GM21576 (cell line): ENCODE results near the gene ZNF205.
A peak's percentile ranks its signal among the peaks of the same experiment; 100 is the strongest.

Source experiments
- ATAC-seq: cut with Tn5 transposase; IDR thresholded peaks from one replicate; pipeline ENCODE4 v1.9.1; 2021; ENCODE audit warnings: mild to moderate bottlenecking, moderate library complexity; ENCODE audit not compliant: unreplicated experiment

The ZNF205 gene

DNA sequence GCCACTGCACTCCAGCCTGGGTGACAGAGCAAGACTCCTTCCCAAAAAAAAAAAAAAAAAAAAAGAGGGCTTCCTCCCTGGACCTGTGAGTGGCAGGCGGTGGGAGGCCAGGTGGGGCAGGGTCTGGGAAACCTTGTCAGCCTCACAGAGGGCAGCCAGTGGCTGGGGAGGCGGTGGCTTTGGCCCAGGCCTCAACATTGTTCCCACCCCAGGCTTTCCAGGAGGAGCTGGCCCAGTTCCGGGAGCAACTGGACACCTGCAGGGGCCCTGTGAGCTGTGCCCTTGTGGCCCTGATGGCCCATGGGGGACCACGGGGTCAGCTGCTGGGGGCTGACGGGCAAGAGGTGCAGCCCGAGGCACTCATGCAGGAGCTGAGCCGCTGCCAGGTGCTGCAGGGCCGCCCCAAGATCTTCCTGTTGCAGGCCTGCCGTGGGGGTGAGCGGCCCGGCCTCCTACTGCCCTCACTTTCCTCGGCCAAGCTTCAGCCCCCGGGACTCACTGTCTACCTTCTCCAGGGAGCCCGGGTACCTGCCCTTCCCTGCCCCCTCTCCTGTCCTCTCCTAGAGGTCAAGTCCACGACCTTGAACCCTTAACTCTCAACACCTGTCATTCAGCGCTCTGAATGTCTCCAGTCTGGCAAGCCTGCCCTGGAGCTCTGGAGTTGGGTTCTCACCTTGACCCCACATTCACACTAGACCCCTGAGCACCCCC lies 34.8 kb downstream of the ZNF205 start:
- ATAC-seq: no peak

DNA sequence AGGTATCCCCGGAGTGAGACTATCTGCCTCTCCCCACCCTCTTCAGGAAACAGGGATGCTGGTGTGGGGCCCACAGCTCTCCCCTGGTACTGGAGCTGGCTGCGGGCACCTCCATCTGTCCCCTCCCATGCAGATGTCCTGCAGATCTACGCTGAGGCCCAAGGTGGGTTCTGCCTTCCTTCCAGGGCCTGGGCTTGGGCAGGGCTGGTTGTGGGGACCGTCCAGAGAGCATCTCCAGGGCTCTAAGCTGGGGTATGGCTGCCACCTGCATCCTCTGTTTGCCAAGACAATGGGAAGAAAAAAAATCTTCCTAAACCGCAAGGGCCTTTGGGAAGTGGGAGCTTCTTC lies 35.3 kb downstream of the ZNF205 start:
- ATAC-seq: no peak

DNA sequence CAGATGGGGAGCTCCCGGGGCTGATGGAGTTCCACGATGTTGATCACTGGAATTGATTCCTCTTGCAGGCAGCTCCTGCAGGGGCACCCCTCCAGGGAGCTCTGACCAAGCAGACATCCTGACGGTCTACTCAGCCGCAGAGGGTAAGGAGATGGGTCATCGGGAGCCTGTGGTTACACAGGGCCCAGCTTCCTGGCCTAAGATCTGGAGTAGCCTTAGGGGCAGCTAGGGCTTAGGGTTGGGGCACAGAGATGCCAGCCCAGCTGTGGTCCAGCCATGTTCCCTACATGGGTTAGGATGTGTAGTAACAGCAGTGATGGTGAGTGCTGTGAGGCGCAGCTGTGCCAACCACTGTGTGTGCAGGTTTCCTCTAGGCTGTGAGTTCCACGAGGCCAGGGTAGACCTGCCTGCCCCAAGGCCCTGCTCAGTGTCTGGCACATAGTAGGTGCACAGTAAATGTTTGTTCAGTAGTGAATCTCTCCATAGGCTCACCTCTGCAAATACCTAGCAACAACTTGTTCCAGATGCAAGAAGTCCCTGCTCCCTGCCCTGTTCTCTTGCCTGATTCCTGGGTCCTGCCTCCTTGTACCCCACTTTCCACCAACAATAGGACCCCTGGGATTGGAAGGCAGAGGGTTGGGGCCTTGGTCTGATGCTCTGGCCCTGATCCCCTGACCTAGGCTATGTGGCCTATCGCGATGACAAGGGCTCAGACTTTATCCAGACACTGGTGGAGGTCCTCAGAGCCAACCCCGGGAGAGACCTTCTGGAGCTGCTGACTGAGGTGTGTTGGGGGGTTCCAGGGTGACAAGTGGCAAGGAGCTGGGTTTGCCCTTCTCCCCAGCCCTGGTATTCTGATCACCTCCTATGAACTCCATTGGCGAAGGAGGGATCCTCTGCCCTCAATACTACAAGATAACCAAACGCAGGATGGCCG lies 36.1 kb downstream of the ZNF205 start:
- no peak for ATAC-seq

DNA sequence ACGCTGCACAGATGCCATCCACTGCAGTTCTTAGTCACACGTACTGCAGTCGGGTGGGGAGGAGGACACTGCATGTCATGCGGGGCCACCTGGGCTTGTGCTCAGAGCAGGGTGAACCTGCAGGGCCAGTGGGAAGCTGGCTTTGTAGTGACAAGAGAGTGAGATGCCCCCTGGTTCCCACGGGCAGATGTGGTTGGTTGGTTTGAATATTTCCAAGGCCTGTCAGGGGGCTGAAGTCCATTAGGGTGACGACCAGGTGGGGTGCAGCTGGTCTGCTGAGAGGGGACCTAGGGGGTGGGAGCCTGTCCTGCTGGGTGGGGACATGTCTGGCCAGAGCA lies 36.8 kb downstream of the ZNF205 start:
- ATAC-seq: no peak

DNA sequence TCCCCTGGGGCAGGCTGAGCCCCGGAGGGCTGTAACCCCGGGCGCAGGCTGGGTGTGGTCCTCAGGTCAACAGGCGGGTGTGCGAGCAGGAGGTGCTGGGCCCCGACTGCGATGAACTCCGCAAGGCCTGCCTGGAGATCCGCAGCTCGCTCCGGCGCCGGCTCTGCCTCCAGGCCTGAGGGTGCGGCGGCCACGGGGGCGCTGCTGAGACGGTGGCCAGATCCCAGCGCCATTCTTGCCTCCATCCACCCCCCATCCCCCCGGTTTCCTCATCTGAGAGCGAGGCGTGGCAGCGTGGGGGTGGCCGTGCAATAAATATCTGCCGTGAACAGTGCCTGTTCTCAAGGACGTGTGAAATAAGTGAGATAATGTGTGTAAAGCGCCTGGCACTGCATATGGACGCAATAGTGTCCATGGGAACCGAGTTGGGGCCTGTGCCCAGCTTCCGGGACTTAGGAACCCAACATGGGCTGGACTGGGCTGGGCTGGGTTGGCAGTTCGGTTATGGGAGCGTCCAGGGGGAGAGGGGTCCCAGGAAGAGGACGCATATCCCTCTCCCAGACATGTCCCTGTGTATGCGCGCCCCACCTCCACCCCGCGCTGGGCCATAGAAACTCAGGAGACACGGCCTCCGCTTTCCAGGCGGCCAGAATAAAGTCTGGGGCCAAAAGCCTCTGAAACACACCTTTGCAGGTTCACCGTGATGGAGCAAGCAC lies 37.4 kb downstream of the ZNF205 start:
- peak; percentile 4 for ATAC-seq

DNA sequence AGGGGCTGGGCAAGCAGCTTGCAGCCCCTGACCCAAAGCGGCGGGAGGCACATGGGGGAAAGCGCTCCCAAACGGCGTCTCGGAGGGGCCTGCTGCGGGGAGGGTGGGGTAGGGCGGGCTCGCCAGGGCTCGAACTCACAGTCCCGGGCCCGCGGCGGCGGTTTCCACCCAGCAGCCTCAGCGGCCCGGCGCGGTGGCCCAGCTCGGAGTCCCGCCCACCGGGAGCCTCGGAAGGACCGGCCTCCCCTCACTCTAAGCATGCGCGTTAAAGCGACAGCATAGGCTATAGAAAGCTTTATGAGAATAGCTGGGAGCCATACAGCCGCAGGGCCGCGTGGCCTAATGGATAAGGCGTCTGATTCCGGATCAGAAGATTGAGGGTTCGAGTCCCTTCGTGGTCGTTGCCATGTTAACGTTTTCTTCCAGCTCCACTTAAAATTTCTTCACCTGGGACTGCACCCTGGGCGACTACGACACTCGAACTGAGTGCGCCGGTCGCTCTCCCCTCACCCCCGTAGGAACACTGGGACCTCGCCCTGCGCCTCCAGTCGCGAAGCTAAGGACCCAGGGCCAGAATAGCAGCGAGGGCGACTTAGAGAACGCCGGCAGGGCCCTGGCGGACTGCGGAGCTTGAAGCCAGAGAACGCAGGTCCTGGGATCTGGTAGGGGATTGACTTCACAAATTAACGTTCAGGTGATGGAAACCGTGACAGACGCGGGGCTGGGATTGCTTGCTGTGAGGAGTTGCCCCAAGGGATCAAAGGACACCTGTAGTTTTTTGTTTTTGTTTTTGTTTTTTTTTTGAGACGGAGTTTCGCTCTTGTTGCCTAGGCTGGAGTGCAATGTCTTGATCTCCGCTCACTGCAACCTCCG lies 38.2 kb downstream of the ZNF205 start:
- ATAC-seq: peak; percentile 61

DNA sequence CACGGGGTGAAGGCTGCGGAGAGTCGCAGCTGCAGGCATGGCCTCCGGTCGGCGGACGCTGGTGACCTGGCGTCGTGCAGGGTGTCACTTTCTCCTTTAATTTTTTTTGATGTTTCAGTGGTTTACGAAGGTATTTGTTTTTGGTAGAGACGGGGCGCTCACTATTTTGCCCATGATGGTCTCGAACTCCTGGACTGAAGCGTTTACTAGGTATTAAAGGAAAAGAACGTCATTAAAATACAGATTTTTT lies 39.6 kb downstream of the ZNF205 start:
- ATAC-seq: no peak

DNA sequence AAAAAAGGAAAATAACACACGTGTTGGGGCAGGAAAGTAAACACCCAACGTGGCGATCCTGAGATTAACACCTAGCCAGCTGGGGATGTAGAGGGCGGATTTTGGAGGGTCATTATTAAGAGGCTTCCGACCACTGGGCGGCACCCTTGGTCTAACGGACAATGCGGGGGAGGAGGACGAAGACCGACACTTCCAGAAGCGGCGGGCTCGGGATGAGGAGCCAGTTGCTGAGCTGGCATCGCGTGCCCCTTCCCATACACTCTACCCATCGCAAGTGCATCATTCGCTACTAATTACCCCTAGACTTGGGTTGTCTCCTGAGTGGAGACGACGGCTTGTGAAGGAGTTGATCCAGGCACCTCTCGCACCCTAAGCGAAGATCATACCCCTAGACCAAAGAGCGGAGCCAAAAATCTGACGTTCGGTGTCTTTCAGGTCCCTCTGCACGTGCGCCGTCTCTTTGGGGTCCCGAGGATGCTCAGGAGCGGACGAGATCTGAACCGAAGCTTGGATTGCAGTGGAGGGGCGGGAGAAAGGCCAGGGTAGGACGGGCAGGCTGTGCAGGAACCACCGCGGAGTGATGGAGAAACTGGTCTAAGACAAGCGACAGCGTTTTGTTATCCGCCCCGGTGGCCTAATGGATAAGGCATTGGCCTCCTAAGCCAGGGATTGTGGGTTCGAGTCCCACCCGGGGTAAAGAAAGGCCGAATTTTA lies 40.0 kb downstream of the ZNF205 start:
- ATAC-seq: no peak

DNA sequence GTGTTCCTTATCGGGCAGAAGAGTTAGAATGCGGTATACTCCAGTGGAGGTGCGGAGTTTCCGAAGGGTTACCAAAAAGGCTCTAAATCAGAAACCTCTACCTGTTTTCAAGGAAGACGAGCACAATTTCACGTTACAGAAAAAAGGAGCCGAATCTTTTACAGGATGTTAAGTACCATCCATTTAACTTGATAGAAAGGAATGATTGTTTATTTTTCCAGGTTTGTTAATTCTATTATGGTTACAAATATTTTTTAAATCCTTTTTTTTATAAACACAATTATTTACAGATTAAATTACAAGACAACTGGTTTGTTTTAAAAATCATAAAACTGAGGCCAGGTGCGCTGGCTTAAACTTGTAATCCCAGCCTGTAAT lies 40.6 kb downstream of the ZNF205 start:
- ATAC-seq: no peak

DNA sequence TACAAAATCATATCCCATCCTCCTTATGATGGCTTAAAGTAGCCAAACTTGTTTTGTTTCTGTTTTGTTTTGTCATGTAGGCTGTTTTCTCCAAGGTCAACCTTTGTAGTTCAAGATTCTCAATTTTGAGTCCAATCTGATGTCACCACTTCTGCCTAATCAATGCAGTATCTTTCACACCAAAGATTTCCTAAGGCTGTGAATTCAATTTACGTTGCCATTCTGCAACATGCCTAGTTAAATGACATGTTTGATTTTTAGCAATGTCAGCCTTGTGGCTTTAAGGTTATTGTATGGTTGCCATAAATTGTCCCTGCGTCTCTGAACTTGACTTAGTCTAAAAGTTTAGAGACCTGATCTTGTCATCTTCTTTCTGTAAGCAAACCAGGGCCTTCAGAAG lies 42.8 kb downstream of the ZNF205 start:
- no peak for ATAC-seq

DNA sequence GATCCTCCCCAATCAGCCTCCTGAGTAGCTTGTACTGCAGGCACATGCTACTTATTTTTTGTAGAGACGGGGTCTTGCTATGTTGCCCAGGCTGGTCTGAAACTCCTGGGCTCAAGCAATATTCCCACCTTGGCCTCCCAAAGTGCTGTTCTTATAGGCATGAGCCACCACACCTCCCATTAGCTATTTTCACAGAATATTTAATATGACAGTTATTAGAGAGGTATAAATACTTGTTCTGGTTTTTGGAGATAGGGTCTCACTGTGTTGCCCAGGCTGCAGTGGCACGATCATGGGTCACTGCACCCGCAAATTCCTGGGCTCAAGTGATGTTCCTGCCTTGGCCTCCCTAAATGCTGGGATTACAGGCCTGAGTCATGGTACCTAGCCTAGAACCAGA lies 43.6 kb downstream of the ZNF205 start:
- ATAC-seq: no peak

DNA sequence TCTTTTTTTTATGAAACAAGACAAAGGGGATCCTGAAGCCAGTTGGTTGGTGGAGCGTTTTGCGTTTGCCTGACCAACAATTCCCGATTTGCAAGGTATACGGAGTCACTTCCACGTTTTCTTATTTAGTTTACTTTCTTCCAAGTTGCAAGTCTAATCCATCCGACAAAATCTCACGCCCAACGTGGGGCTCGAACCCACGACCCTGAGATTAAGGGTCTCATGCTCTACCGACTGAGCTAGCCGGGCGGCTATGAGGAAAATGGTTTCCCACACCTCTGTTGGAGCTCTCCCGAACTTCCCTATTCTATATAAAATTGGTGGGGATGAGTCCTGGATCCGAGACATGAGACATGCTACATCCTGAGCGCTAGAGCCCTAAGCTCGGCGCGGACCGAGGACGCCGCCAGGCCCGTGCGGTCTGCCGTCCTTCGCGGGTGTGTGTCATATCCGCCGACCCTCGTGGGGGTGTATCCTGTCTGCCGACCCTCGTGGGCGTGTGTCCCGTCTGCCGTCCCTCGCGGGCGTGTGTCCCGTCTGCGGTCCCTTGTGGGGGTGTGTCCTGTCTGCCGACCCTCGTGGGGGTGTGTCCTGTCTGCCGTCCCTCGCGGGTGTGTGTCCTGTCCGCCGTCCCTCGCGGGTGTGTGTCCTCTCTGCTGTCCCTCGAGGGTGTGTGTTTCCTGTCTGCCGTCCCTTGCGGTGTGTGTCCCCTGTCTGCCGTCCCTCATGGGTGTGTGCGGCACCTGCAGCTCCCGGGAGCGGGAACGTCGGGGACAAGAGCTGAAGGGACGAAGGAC lies 45.0 kb downstream of the ZNF205 start:
- ATAC-seq: no peak

DNA sequence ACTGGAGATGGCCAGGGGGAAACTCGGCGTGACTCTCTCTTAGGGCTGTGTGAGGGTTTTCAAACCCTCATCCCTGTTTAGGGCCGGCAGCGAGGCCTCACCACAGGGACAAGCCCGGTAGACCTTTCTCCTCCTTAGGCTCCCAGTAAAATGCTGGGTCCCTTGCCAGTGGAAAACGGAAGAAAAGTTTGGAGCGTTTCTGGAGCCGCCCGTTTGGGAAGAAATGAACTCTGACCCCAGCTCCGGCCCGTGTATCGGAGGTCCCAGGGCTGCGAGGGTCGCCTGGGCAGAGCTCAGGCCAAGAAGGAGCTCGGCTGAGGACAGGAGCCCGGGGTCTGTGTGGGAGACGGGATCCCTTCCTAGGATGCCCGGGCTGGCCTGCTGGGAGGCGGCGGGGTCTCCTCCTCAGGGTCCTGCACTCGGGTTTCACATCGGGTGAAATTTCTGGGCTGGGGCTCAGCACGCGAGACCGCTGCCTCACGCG lies 45.7 kb downstream of the ZNF205 start:
- no peak for ATAC-seq

DNA sequence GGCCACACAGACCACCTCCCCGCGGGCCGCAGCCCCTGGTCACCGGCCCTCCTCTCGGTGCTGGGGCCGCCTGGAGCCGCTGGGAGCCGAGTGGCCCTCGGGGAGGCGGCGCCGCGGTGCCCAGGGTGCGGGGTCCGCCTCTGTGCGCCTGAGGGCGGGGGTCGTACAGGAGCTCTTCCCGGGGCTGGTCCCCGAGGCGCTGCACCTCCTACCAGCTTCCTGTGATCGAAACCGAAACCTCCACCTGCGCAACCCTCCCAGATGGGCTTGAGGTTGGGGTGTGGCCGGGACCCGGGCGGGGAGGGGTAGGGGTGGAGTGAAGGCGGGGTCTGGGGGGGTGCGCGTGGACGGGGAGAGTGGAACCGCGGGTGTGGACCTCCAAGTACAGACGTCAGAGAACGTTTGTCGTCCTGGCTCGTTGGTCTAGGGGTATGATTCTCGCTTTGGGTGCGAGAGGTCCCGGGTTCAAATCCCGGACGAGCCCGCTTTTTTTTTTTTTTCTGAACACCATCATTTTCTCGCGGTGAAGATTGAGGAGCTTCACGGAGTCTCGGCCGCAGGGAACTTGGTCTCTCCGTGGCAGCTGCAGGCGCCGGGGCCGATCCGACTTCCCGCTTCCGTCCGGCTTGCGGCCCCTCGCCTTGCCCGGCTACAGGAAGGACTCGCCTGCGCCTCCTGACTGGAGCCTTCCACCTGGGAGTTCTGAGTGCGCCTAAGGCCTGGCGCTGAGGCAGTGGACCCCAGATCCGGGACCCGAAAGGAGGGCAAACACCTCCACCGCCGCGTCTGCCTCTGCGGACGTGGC lies 46.3 kb downstream of the ZNF205 start:
- ATAC-seq: peak; percentile 63

DNA sequence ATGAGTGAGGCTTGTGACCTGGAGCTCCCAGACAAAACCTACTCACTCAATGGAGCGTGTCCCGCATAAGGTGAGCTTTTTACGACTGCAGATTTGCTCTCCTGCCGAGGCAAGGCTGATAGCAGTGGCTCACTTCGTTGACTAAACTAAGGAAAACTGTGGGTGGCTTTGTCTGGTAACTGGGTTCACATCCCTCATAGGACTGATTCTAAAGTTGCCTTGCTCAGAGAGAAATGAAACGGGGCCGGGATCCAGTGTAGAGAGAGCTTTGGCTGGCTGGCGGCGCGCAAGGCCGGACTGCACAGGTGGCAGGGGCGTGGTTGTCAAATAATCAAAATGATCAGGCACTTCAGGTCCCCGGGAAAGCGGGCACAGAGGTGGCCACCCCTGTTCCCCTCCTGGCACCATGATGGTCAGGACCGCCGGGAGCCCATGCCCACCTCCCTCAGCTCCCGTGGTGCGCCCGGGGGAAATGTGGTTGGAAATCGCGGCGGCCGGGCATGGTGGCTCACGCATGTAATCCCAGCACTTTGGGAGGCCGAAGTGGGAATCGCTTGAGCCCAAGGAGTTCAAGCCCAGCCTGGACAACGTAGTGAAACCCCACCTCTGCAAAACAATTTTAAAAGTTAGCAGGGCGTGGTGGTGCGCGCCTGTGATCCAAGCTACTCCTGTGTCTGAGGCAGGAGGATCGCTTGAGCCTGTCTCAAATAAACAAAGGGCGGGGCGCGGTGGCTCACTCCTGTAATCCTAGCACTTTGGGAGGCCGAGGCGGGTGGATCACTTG lies 49.0 kb downstream of the ZNF205 start:
- no peak for ATAC-seq

DNA sequence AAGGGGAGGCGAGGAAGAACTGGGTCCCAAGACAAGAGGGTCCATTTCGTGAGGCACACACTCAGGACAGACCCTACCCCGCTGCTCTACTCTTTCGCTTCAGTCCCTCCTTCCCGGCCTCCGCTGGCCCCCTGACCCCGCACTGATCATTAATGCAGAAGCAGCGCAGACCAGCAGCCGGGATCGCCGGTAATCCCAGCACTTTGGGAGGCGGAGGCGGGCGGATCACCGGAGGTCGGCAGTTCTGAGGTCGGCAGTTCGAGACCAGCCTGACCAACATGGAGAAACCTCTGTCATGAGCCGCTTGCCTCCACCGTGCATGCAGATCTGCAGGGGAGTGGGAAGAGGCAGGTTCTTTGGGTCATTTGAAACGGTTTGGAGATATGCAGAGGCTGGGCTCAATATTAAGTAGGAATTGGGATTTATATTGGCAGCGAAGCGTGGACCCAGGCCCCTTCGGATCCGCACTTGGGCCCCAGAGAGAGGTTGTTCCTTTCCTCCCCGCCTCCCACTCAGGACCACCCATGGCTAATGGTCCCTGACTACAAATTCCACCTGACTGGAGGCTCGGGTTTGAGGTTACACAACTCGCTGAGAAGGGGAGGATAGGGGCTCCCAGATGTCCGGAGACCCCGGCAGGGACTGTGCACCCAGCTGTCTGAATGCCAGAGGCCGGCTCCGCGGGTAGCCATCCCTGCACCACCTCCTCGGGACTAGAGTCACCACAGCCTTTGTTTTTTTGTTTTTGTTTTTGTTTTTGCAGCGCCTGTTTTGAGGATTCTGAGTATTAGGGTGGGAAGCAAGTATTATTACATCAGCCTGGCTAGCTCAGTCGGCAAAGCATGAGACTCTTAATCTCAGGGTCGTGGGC lies 52.0 kb downstream of the ZNF205 start:
- no peak for ATAC-seq
